ENCODE measurements around the gene AQP1. TPM values are rescaled to one million over a fixed set of nuclear protein-coding genes. Genes with fewer than 3 reads are reported as not detected.

The AQP1 gene
- total and polyA plus RNA-seq, 2 of the 8 experiments (the other 6 are each of a cell fraction or from before 2014, with no cell fraction given) = 0.18 to 0.19 TPM

- no peaks in the 10 kb centered on the region for H3K4me1 ChIP-seq (replicated peaks in 1 of 4; ENCODE audit: control insufficient read depth in 3 of 4, insufficient read depth in 4 of 4, low read length in 3 of 4)
- H2BK120ac ChIP-seq (replicated peaks; ENCODE audit: low read depth, low read length) = no peak overlapping the region
- no peak overlapping the region for H4K91ac ChIP-seq (replicated peaks; ENCODE audit: insufficient read length, low read length)
- H3K27me3 ChIP-seq (replicated peaks in 1 of 4; ENCODE audit: control insufficient read depth in 3 of 4, extremely low read depth in 1 of 4, insufficient read depth in 3 of 4, low read length in 3 of 4) = no peaks in the 10 kb centered on the region; a peak in 1 of 7 replicates
- no peaks in the 10 kb centered on the region for H3K79me2 ChIP-seq (ENCODE audit: control insufficient read depth in 1 of 2, insufficient read depth in 2 of 2, low read length in 2 of 2)
- DNase-seq (ENCODE audit: low read depth in 1 of 2, low spot score in 2 of 2) (peak in 1 of 2 experiments; percentile 17), FAIRE-seq (no peak)
- no peak overlapping the region for H3K56ac ChIP-seq (replicated peaks; ENCODE audit: insufficient read length, low read depth, low read length)
- H2BK15ac ChIP-seq (ENCODE audit: low read length) = no peak overlapping the region
- H3K4me2 ChIP-seq (ENCODE audit: insufficient read depth in 1 of 2, low read depth in 2 of 2, low read length in 2 of 2) = no peak overlapping the region
- no peaks in the 10 kb centered on the region; the same call in 1 of the 2 replicates for H3K23me2 ChIP-seq (ENCODE audit: low read depth, low read length)
- no peak overlapping the region for H2AFZ ChIP-seq (ENCODE audit: low read length)
- H3K23ac ChIP-seq (ENCODE audit: insufficient read length) = no peak overlapping the region
- H3K18ac ChIP-seq (ENCODE audit: extremely low read depth, low read length) = no peak overlapping the region
- no peaks in the 10 kb centered on the region for H3K79me1 ChIP-seq (ENCODE audit: low read depth, low read length)
- H3K27ac ChIP-seq (ENCODE audit: low read depth, low read length) = no peak overlapping the region
- H2BK12ac ChIP-seq (ENCODE audit: low read depth, low read length) = no peak overlapping the region
- H3K36me3 ChIP-seq (ENCODE audit: control insufficient read depth in 2 of 4, insufficient read depth in 4 of 4, low read length in 3 of 4) = no peaks in the 10 kb centered on the region
- H4K20me1 ChIP-seq (replicated peaks in 1 of 2; ENCODE audit: control insufficient read depth in 1 of 2, insufficient read depth in 2 of 2, low read length in 2 of 2) = no peaks in the 10 kb centered on the region
- POLR2A ChIA-PET (ENCODE audit: partially characterized antibody) = no interaction called here
- CTCF ChIA-PET (ENCODE audit: partially characterized antibody) = no interaction called here
- H2BK20ac ChIP-seq (ENCODE audit: low read length) = no peak overlapping the region
- no peak overlapping the region for H4K5ac ChIP-seq (ENCODE audit: insufficient read length, low read depth, low read length)
- H3K14ac ChIP-seq (ENCODE audit: insufficient read length) = no peak overlapping the region
- no peaks in the 10 kb centered on the region for H3K9me3 ChIP-seq (ENCODE audit: insufficient read depth in 2 of 2, low read depth in 1 of 2, low read length in 1 of 2)
- WGBS, 2 experiments (ENCODE audit: extremely low coverage in 1 of 2, insufficient coverage in 1 of 2, insufficient read length in 1 of 2, insufficient replicate concordance in 2 of 2, low coverage in 1 of 2, low lambda C conversion rate in 2 of 2, missing lambda C conversion rate in 1 of 2) = 93% methylated on average over 5 of the region's 5 CpGs; no CpG with 5 or more reads in 1 of the 2 experiments
- no peak overlapping the region for H3K9ac ChIP-seq (replicated peaks in 1 of 4; ENCODE audit: extremely low read depth in 1 of 4, low read depth in 3 of 4, low read length in 3 of 4)
- H4K8ac ChIP-seq (ENCODE audit: extremely low read depth, insufficient read depth, low read length) = no peak overlapping the region
- no peak overlapping the region for H2BK5ac ChIP-seq (ENCODE audit: low read depth, low read length)
- no peak overlapping the region for H2AK5ac ChIP-seq (ENCODE audit: low read depth, low read length)
- H3K4ac ChIP-seq (replicated peaks; ENCODE audit: insufficient read length, low read depth, low read length) = no peak overlapping the region
- no peak overlapping the region for H3K4me3 ChIP-seq (ENCODE audit: extremely low read depth in 1 of 4, insufficient read depth in 2 of 4, low read depth in 3 of 4, low read length in 4 of 4)
- TF ChIP-seq FOSL1 (IDR thresholded peaks at IDR 0.05; ENCODE audit: insufficient read depth, low read depth, low read length) = no peak
- no peak for TF ChIP-seq HDAC6 (IDR thresholded peaks at IDR 0.05; ENCODE audit: low read depth, low read length)
- TF ChIP-seq SIRT6 (IDR thresholded peaks at IDR 0.05; ENCODE audit: low read length) = no peak
- no peak for TF ChIP-seq CHD1 (IDR thresholded peaks at IDR 0.05; ENCODE audit: low read depth, low read length)
- TF ChIP-seq USF2 (IDR thresholded peaks at IDR 0.05; ENCODE audit: low read length) = no peak
- TF ChIP-seq ZNF274 (IDR thresholded peaks at IDR 0.05; ENCODE audit: borderline replicate concordance, extremely low read depth, low read length) = no peak
- no peak for TF ChIP-seq SUZ12 (IDR thresholded peaks at IDR 0.05; ENCODE audit: low read length)
- TF ChIP-seq SIX5 (IDR thresholded peaks at IDR 0.05; ENCODE audit: low read depth, low read length) = no peak
- no peak for TF ChIP-seq CTCF (IDR thresholded peaks at IDR 0.05; ENCODE audit: control extremely low read depth in 1 of 3, insufficient read depth in 1 of 3, low read depth in 1 of 3, low read length in 3 of 3)
- no peak for TF ChIP-seq HDAC2 (IDR thresholded peaks at IDR 0.05; ENCODE audit: borderline replicate concordance in 1 of 2, low read depth in 2 of 2, low read length in 2 of 2)
- TF ChIP-seq TEAD4 (IDR thresholded peaks at IDR 0.05; ENCODE audit: low read depth, low read length) = no peak
Observed at GRCh38 chr7:30926313-30926712, 14.7 kb downstream of the AQP1 start.
